Transverse colon (tissue), 3 donors: ENCODE data around the gene KPNA6.

Experiments
- EP300 ChIP-seq: sonication (generic); formaldehyde crosslinking; IDR thresholded peaks from one replicate; pipeline ENCODE4 v1.6.1; 2017; ENCODE audit warnings: antibody characterized with exemption, low read depth
- POLR2A ChIP-seq: fragments of 450-650 bp; IDR thresholded peaks from one replicate; pipeline ENCODE4 v1.6.1; 2016; ENCODE audit warnings: antibody characterized with exemption, mild to moderate bottlenecking, moderate library complexity
- TF ChIP-seq, protein P1 (sequence below), 5 experiments: fragments of 200-600 bp in 3 of 5; fragments of 450-650 bp in 2 of 5; sonication (generic) in 3 of 5; IDR thresholded peaks; 1 replicate in 2 of 5; 2 replicates in 3 of 5; pipeline ENCODE4 v1.5.1; 2016 to 2017; ENCODE audit warnings: antibody characterized with exemption in 5 of 5, inconsistent platforms in 3 of 5, mild to moderate bottlenecking in 2 of 5, moderate library complexity in 1 of 5

DNA sequence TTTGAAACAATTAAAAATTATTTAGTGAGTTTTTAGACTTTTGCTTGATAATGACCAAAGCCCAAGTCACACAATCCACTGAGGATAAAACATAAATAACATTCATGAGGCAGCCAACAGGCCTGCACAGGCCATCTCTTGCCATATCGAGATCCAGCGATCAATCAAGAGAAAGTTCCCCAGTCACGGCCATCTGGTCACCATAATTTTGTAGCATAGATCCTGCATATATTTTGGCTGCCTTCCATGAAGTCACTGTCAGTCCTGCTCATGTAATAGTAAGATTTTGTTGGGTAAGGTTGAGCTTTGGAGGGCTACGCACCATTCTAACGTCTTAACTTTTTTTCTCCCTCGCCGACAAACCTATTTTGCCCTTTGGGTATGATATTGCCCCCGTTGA lies 17.5 kb downstream of the KPNA6 start:
- no peak for TF ChIP-seq POLR2A
- TF ChIP-seq, protein P1, sequence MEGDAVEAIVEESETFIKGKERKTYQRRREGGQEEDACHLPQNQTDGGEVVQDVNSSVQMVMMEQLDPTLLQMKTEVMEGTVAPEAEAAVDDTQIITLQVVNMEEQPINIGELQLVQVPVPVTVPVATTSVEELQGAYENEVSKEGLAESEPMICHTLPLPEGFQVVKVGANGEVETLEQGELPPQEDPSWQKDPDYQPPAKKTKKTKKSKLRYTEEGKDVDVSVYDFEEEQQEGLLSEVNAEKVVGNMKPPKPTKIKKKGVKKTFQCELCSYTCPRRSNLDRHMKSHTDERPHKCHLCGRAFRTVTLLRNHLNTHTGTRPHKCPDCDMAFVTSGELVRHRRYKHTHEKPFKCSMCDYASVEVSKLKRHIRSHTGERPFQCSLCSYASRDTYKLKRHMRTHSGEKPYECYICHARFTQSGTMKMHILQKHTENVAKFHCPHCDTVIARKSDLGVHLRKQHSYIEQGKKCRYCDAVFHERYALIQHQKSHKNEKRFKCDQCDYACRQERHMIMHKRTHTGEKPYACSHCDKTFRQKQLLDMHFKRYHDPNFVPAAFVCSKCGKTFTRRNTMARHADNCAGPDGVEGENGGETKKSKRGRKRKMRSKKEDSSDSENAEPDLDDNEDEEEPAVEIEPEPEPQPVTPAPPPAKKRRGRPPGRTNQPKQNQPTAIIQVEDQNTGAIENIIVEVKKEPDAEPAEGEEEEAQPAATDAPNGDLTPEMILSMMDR (IDR thresholded peaks at IDR 0.05): no peak
- no peak for TF ChIP-seq EP300
